Ascending aorta (tissue), 2 donors: ENCODE results near the gene SMIM3. TPM values are rescaled to one million over a fixed set of nuclear protein-coding genes. Genes with fewer than 3 reads are reported as not detected.

Source experiments
- DNase-seq, 2 donors: peaks; one replicate each; pipeline ENCODE4 v3.0.0-alpha.2; 2019; ENCODE audit warnings: low spot score in 2 of 2
- H3K27ac ChIP-seq, 2 donors: fragments of 200-600 bp; sonication (generic); one replicate each; pipeline ENCODE4 v1.5.1; 2016 to 2017; ENCODE audit warnings: mild to moderate bottlenecking in 1 of 2
- H3K27me3 ChIP-seq: fragments of 200-600 bp; sonication (generic); one replicate; pipeline ENCODE4 v1.5.1; 2017
- H3K36me3 ChIP-seq, 2 donors: fragments of 200-600 bp; sonication (generic); one replicate each; pipeline ENCODE4 v1.5.1; 2016
- H3K4me1 ChIP-seq, 2 donors: fragments of 200-600 bp; sonication (generic); one replicate each; pipeline ENCODE4 v1.5.1; 2016 to 2017; ENCODE audit warnings: mild to moderate bottlenecking in 1 of 2
- H3K4me3 ChIP-seq, 2 donors: fragments of 200-600 bp; sonication (generic); one replicate each; pipeline ENCODE4 v1.5.1; 2016 to 2017; ENCODE audit warnings: mild to moderate bottlenecking in 1 of 2
- H3K9me3 ChIP-seq, 2 donors: fragments of 200-600 bp; sonication (generic); one replicate each; pipeline ENCODE4 v1.5.1; 2016
- CTCF ChIP-seq, 3 experiments: fragments of 200-600 bp in 2 of 3; fragments of 450-650 bp in 1 of 3; sonication (generic) in 2 of 3; IDR thresholded peaks; one replicate each; pipeline ENCODE4 v1.5.1; 2016 to 2019; ENCODE audit warnings: antibody characterized with exemption in 3 of 3, mild to moderate bottlenecking in 1 of 3, moderate library complexity in 1 of 3
- intact Hi-C: fragments of 100-400 bp; cut with DNase I; formaldehyde crosslinking; loops from one replicate; pipeline ENCODE4 v1.15.1; 2023
- total RNA-seq: library from RNA; depleted of rRNA; stranded (reverse); fragments of >200 nt; gene quantifications from one replicate; pipeline ENCODE4 v1.1.0, GENCODE V29; 2016

Gene SMIM3
- total RNA-seq, 1 donor from 2014 or later = 52.4 TPM

DNA sequence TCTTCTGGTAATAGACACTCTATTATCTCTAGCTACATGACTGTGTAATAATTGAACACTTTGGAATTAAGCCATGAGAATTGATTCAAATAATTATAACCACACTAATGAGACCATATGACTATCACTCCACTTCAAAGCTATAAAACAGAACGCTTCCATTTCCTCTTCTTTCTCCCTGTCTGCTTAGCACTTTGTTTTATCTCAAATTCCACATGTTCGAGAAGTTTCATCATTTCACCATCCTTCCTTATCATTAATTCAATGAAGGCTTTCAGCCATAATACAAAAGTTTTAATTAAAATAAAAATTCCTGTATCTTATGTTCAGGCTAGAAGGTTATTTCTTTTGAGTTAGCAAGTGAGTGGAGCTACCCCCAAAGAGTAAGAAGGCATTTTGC is 12.3 kb upstream of the SMIM3 start:
- Histone ChIP-seq H3K27ac (no peak overlapping the region), H3K27me3 (no peaks in the 10 kb centered on the region), H3K36me3 (no peaks in the 10 kb centered on the region), H3K9me3 (no peaks in the 10 kb centered on the region), H3K4me1 (peaks cover 0 to 4% of the 10 kb centered on the region in 2 donors), H3K4me3 (no peak overlapping the region)
- DNase-seq = no peak
- TF ChIP-seq CTCF (IDR thresholded peaks at IDR 0.05) = no peak
- intact Hi-C loops = no loop called here

DNA sequence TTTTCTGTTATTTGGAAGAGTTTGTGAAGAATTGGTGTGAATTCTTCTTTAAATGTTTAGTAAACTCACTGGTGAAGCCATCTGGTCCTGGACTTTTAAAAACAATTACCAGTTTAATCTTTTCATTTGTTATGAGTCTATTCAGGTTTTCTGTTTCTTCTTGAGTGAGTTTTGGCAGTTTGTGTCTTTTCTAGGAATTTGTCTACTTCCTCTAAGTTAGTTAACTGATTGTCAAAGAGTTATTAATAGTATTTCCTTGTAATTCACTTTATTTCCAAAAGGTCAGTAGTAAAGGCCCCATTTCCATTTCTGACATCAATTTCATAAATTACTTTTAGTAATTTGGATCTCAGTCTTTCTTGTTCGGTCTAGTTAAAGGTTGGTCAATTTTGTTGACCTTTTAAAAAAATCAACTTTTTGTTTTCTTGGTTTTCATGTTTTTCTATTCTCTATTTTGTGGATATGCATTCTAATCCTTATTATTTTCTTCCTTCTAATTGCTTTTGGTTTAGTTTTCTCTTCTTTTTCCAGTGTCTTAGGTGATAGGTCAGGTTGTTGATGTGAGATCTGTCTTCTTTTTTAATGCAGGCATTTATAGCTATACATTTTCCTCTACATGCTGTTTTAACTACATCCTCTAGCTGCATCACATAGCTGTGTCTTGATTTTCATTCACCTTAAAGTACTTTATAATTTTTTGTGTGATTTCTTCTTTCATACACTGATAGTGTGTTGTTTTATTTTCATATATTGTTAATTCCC is 7.3 kb upstream of the SMIM3 start:
- Histone ChIP-seq H3K4me1 (no peaks in the 10 kb centered on the region), H3K9me3 (no peaks in the 10 kb centered on the region), H3K36me3 (no peaks in the 10 kb centered on the region), H3K27me3 (no peaks in the 10 kb centered on the region), H3K27ac (no peak overlapping the region), H3K4me3 (no peak overlapping the region)
- TF ChIP-seq CTCF (IDR thresholded peaks at IDR 0.05) = no peak
- no peak for DNase-seq
- intact Hi-C loops = no loop called here

GRCh38 chr5:150774145-150774544 is 4.4 kb upstream of the SMIM3 start:
- Histone ChIP-seq H3K27me3 (no peaks in the 10 kb centered on the region), H3K4me3 (no peak overlapping the region), H3K36me3 (no peaks in the 10 kb centered on the region), H3K27ac (peak overlapping the region in 1 of 2 donors; percentile 40), H3K4me1 (peaks cover 0 to 4% of the 10 kb centered on the region in 2 donors), H3K9me3 (no peaks in the 10 kb centered on the region)
- DNase-seq = no peak
- intact Hi-C loops = no loop called here
- TF ChIP-seq CTCF (IDR thresholded peaks at IDR 0.05) = no peak

GRCh38 chr5:150777685-150778084 is 872 bp upstream of the SMIM3 start:
- Histone ChIP-seq H3K9me3 (no peaks in the 10 kb centered on the region), H3K4me1 (peaks cover 18 to 31% of the 10 kb centered on the region in 2 donors), H3K27ac (peak overlapping the region; percentile 97), H3K27me3 (no peaks in the 10 kb centered on the region), H3K4me3 (peak overlapping the region; percentile 68 to 88), H3K36me3 (no peaks in the 10 kb centered on the region)
- no peak for TF ChIP-seq CTCF (IDR thresholded peaks at IDR 0.05)
- intact Hi-C loops = loop anchor here (1.0 to 2.0 kb wide), 3 partner anchors 18 to 77 kb away; partner anchors contain the start of genes DCTN4 and RBM22
- DNase-seq = no peak

GRCh38 chr5:150778088-150778516 is 455 bp upstream of the SMIM3 start:
- Histone ChIP-seq H3K27ac (peak overlapping the region; percentile 97), H3K36me3 (no peaks in the 10 kb centered on the region), H3K9me3 (no peaks in the 10 kb centered on the region), H3K4me1 (peaks cover 22 to 35% of the 10 kb centered on the region in 2 donors), H3K27me3 (no peaks in the 10 kb centered on the region), H3K4me3 (peak overlapping the region; percentile 68 to 88)
- TF ChIP-seq CTCF (IDR thresholded peaks at IDR 0.05) = no peak
- intact Hi-C loops = loop anchor here (1.0 to 2.0 kb wide), 3 partner anchors 19 to 77 kb away; partner anchors contain the start of genes DCTN4 and RBM22
- DNase-seq = no peak
